ENCODE data around the gene DDX27.

DDX27 gene

GRCh38 chr20:49252556-49253350, 33.5 kb downstream of the DDX27 start:
- Mint-ChIP-seq H3K36me3 (ENCODE audit: low read depth) (peaks cover 81% of the 10 kb centered on the region), H3K27me3 (no peaks in the 10 kb centered on the region), H3K4me3 (no peak overlapping the region), H3K27ac (no peak overlapping the region), H3K9me3 (no peaks in the 10 kb centered on the region), H3K4me1 (ENCODE audit: low read depth) (no peaks in the 10 kb centered on the region)

GRCh38 chr20:49256261-49256660, 37.0 kb downstream of the DDX27 start:
- Mint-ChIP-seq H3K36me3 (ENCODE audit: low read depth) (peaks cover 86% of the 10 kb centered on the region), H3K4me1 (ENCODE audit: low read depth) (peaks cover 22% of the 10 kb centered on the region), H3K27me3 (no peaks in the 10 kb centered on the region), H3K27ac (peak overlapping the region; percentile 13), H3K9me3 (no peaks in the 10 kb centered on the region), H3K4me3 (no peak overlapping the region)

- Mint-ChIP-seq H3K36me3 (ENCODE audit: low read depth) (peaks cover 88% of the 10 kb centered on the region), H3K27ac (peak overlapping the region; percentile 68), H3K9me3 (no peaks in the 10 kb centered on the region), H3K27me3 (no peaks in the 10 kb centered on the region), H3K4me1 (ENCODE audit: low read depth) (peaks cover 25% of the 10 kb centered on the region), H3K4me3 (peak overlapping the region; percentile 3)
These were observed 40.1 kb downstream of the DDX27 start for GRCh38 chr20:49259284-49259683.

- Mint-ChIP-seq H3K9me3 (no peaks in the 10 kb centered on the region), H3K27me3 (no peaks in the 10 kb centered on the region), H3K4me3 (peak overlapping the region; percentile 3), H3K4me1 (ENCODE audit: low read depth) (peaks cover 25% of the 10 kb centered on the region), H3K36me3 (ENCODE audit: low read depth) (peaks cover 88% of the 10 kb centered on the region), H3K27ac (peak overlapping the region; percentile 68)
These were observed 40.6 kb downstream of the DDX27 start for GRCh38 chr20:49259799-49260198.

GRCh38 chr20:49260218-49260617, 41.0 kb downstream of the DDX27 start:
- peaks cover 26% of the 10 kb centered on the region for H3K4me1 Mint-ChIP-seq (ENCODE audit: low read depth)
- peak overlapping the region; percentile 68 for H3K27ac Mint-ChIP-seq
- H3K36me3 Mint-ChIP-seq (ENCODE audit: low read depth), result peaks cover 90% of the 10 kb centered on the region
- no peaks in the 10 kb centered on the region for H3K9me3 Mint-ChIP-seq
- peak overlapping the region; percentile 12 for H3K4me3 Mint-ChIP-seq
- no peaks in the 10 kb centered on the region for H3K27me3 Mint-ChIP-seq

- peaks cover 89% of the 10 kb centered on the region for H3K36me3 Mint-ChIP-seq (ENCODE audit: low read depth)
- H3K9me3 Mint-ChIP-seq, result no peaks in the 10 kb centered on the region
- peak overlapping the region; percentile 36 for H3K27ac Mint-ChIP-seq
These were observed 42.0 kb downstream of the DDX27 start for GRCh38 chr20:49261173-49261572.

GRCh38 chr20:49262444-49262843, 43.2 kb downstream of the DDX27 start:
- Mint-ChIP-seq H3K4me1 (ENCODE audit: low read depth) (peaks cover 49% of the 10 kb centered on the region), H3K27ac (no peak overlapping the region), H3K36me3 (ENCODE audit: low read depth) (peaks cover 89% of the 10 kb centered on the region), H3K27me3 (no peaks in the 10 kb centered on the region), H3K9me3 (no peaks in the 10 kb centered on the region), H3K4me3 (no peak overlapping the region)

More at GRCh38 chr20:49261173-49261572, 42.0 kb downstream of the DDX27 start:
- Mint-ChIP-seq H3K4me1 (ENCODE audit: low read depth) (peaks cover 36% of the 10 kb centered on the region), H3K27me3 (no peaks in the 10 kb centered on the region), H3K4me3 (no peak overlapping the region)

GRCh38 chr20:49267327-49267726, 48.1 kb downstream of the DDX27 start:
- Mint-ChIP-seq H3K4me3 (peak overlapping the region; percentile 94), H3K27ac (peak overlapping the region; percentile 73), H3K4me1 (ENCODE audit: low read depth) (peaks cover 68% of the 10 kb centered on the region), H3K36me3 (ENCODE audit: low read depth) (peaks cover 94% of the 10 kb centered on the region), H3K27me3 (no peaks in the 10 kb centered on the region), H3K9me3 (peaks cover 4% of the 10 kb centered on the region)

- Mint-ChIP-seq H3K9me3 (peaks cover 4% of the 10 kb centered on the region), H3K27ac (peak overlapping the region; percentile 83), H3K4me3 (peak overlapping the region; percentile 94), H3K27me3 (no peaks in the 10 kb centered on the region), H3K4me1 (ENCODE audit: low read depth) (peaks cover 82% of the 10 kb centered on the region), H3K36me3 (ENCODE audit: low read depth) (peaks cover 90% of the 10 kb centered on the region)
These were observed 49.6 kb downstream of the DDX27 start for GRCh38 chr20:49268600-49269365.

- peak overlapping the region; percentile 12 for H3K27ac Mint-ChIP-seq
- H3K4me3 Mint-ChIP-seq, result peak overlapping the region; percentile 94
- H3K4me1 Mint-ChIP-seq (ENCODE audit: low read depth), result peaks cover 92% of the 10 kb centered on the region
- H3K9me3 Mint-ChIP-seq, result peaks cover 4% of the 10 kb centered on the region
- peaks cover 84% of the 10 kb centered on the region for H3K36me3 Mint-ChIP-seq (ENCODE audit: low read depth)
- no peaks in the 10 kb centered on the region for H3K27me3 Mint-ChIP-seq
These were observed 51.0 kb downstream of the DDX27 start for GRCh38 chr20:49270177-49270576.

GRCh38 chr20:49270736-49271135, 51.5 kb downstream of the DDX27 start:
- Mint-ChIP-seq H3K27me3 (no peaks in the 10 kb centered on the region), H3K4me3 (peak overlapping the region; percentile 94)

GRCh38 chr20:49272654-49273053, 53.4 kb downstream of the DDX27 start:
- peak overlapping the region; percentile 62 for H3K4me3 Mint-ChIP-seq
- peak overlapping the region; percentile 56 for H3K27ac Mint-ChIP-seq
- no peaks in the 10 kb centered on the region for H3K27me3 Mint-ChIP-seq
- peaks cover 4% of the 10 kb centered on the region for H3K9me3 Mint-ChIP-seq
- peaks cover 83% of the 10 kb centered on the region for H3K4me1 Mint-ChIP-seq (ENCODE audit: low read depth)
- peaks cover 79% of the 10 kb centered on the region for H3K36me3 Mint-ChIP-seq (ENCODE audit: low read depth)

More at GRCh38 chr20:49270736-49271135, 51.5 kb downstream of the DDX27 start:
- peaks cover 4% of the 10 kb centered on the region for H3K9me3 Mint-ChIP-seq
- peaks cover 84% of the 10 kb centered on the region for H3K36me3 Mint-ChIP-seq (ENCODE audit: low read depth)
- peak overlapping the region; percentile 54 for H3K27ac Mint-ChIP-seq
- H3K4me1 Mint-ChIP-seq (ENCODE audit: low read depth), result peaks cover 92% of the 10 kb centered on the region

- H3K27me3 Mint-ChIP-seq, result no peaks in the 10 kb centered on the region
- peaks cover 80% of the 10 kb centered on the region for H3K4me1 Mint-ChIP-seq (ENCODE audit: low read depth)
- peak overlapping the region; percentile 26 for H3K27ac Mint-ChIP-seq
- H3K9me3 Mint-ChIP-seq, result peaks cover 4% of the 10 kb centered on the region
- peak overlapping the region; percentile 26 for H3K4me3 Mint-ChIP-seq
- H3K36me3 Mint-ChIP-seq (ENCODE audit: low read depth), result peaks cover 75% of the 10 kb centered on the region
These were observed 54.6 kb downstream of the DDX27 start for GRCh38 chr20:49273696-49274277.

- Mint-ChIP-seq H3K27me3 (no peaks in the 10 kb centered on the region), H3K27ac (peak overlapping the region; percentile 100), H3K4me3 (peak overlapping the region; percentile 98), H3K9me3 (no peaks in the 10 kb centered on the region), H3K36me3 (ENCODE audit: low read depth) (peaks cover 75% of the 10 kb centered on the region), H3K4me1 (ENCODE audit: low read depth) (peaks cover 78% of the 10 kb centered on the region)
These were observed 56.0 kb downstream of the DDX27 start for GRCh38 chr20:49275216-49275615.

GRCh38 chr20:49275636-49276035, 56.4 kb downstream of the DDX27 start:
- Mint-ChIP-seq H3K4me3 (peak overlapping the region; percentile 98), H3K27ac (peak overlapping the region; percentile 100), H3K36me3 (ENCODE audit: low read depth) (peaks cover 75% of the 10 kb centered on the region), H3K4me1 (ENCODE audit: low read depth) (peaks cover 77% of the 10 kb centered on the region), H3K9me3 (no peaks in the 10 kb centered on the region), H3K27me3 (no peaks in the 10 kb centered on the region)
